GM10266 (cell line): ENCODE results near the gene MRPS27.

Experiments
- DNase-seq: peaks from one replicate; pipeline ENCODE4 v3.0.0; 2012; ENCODE audit errors: extremely low spot score
- TF ChIP-seq, protein P1 (sequence below): IDR thresholded peaks from 2 replicates; pipeline ENCODE4 v1.5.1; 2012; ENCODE audit warnings: mild to moderate bottlenecking, low read depth; ENCODE audit not compliant: control insufficient read depth, insufficient read depth; ENCODE audit errors: missing control alignments

MRPS27 gene

DNA sequence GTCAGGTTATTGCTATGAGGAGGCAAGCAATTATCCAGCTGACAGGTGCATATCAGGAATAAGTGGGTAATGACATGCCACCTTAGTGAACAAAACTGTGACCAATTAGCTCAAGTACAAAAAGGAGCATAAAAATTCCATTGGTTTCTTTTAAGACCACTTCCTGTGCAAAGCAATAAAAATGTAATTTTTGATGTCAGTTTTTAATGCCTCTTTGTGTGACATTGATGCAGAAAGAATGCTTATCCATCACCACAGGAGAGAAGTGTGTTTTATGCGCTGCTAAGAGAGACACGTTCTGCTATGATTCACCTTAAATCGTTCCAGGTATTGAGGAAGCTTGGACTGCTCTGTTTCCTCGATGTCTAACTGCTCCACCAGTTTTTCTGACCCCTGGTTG lies 96.7 kb downstream of the MRPS27 start:
- no peak for DNase-seq
- TF ChIP-seq, protein P1, sequence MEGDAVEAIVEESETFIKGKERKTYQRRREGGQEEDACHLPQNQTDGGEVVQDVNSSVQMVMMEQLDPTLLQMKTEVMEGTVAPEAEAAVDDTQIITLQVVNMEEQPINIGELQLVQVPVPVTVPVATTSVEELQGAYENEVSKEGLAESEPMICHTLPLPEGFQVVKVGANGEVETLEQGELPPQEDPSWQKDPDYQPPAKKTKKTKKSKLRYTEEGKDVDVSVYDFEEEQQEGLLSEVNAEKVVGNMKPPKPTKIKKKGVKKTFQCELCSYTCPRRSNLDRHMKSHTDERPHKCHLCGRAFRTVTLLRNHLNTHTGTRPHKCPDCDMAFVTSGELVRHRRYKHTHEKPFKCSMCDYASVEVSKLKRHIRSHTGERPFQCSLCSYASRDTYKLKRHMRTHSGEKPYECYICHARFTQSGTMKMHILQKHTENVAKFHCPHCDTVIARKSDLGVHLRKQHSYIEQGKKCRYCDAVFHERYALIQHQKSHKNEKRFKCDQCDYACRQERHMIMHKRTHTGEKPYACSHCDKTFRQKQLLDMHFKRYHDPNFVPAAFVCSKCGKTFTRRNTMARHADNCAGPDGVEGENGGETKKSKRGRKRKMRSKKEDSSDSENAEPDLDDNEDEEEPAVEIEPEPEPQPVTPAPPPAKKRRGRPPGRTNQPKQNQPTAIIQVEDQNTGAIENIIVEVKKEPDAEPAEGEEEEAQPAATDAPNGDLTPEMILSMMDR = no peak

DNA sequence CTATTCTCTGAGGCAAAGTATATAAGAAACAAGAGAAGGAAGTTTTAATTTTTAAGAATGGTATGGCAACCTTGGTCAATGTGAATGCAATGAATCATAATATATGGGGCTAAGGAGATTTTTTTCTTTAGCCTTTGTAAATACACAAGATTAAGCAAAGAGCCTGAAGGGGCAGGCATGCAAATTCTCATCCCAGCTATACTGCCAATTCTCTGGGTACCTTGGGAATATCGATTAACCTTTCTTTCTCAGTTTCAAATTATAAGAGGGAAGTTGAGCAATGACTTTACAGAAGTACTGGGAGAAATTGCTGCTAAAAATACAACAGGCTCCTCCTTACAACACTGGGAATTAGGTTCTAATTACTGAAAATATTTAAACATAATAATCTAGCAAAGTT lies 97.5 kb downstream of the MRPS27 start:
- TF ChIP-seq, protein P1 = no peak

GRCh38 chr5:72221541-72221940 lies 98.5 kb downstream of the MRPS27 start:
- no peak for DNase-seq
- TF ChIP-seq, protein P1 = no peak

More for the DNA sequence above, 97.5 kb downstream of the MRPS27 start:
- DNase-seq = no peak

- DNase-seq = no peak
- TF ChIP-seq, protein P1 = no peak
Measured at GRCh38 chr5:72221099-72221498, 98.9 kb downstream of the MRPS27 start.

DNA sequence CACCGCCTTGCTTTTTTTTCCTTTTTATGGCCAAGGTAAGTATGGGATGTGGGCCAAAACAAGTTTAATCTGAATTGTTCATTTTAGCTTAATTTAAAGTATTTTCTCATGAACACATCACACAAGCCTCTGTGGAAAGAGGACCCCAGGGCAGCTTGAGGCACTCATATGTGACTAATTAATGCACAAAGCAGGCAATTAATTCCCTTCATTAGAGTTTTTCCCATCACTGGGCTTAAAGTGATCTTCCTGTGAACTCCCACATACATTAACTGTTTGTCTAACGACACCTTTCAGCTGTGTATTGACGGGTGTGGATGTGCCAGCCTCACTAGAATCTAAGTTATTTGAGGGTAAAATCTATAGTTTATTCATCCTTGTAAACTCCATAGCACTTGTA lies 103.3 kb downstream of the MRPS27 start:
- TF ChIP-seq, protein P1 = no peak
- DNase-seq = no peak

DNA sequence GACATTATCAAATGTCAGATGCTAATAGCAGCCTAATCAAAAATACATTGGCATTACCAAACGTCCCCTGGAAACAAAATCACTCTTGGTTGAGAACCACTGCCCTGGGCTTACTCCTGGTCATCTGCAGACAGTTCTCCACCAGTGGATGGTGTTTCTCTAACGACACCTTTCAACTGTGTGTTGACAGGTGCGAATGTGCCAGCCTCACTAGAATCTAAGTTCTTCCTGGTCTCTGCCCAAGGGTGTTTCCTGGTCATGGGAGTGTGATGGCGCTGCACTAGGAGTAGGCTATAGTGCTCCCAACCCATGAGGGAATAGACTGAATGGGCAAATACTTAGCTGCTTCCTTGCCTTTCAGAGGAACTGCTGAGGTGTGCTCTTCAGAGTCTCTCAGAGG lies 105.9 kb downstream of the MRPS27 start:
- DNase-seq = no peak
- TF ChIP-seq, protein P1 = no peak

DNA sequence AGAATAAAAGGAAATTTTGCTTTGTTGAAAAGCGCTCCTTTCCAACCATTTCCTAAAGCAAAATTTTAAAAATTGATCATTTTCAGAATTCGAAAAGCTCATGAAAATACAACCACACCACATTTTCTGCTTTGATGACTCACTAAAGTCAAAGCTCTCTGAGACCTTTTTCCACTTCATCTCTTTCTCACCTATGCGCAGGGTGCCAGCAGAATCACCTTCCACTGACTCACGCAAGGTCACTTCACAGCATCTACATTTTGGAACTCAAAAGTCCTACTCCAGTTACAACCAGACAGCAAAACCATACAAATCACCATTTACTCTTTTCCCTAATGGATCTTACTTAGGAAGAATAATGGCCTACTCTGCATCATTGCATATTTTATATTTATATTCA lies 106.6 kb downstream of the MRPS27 start:
- TF ChIP-seq, protein P1 = no peak
- no peak for DNase-seq
